ENCODE results near the gene POLL.
"Not testable (repeated sequence)": the region's sequence is repeated elsewhere in the genome, so short reads cannot be mapped to it uniquely, and the experiment has no call there.

POLL gene
- total RNA-seq, result 7.8 to 26.2 (median 14.8) reads per million in 17 experiments

GRCh38 chr10:101587725-101588653 is at the start of gene POLL, which contains the start of gene DPCD:
Gene POLL, minus strand, starts transcription at chr10:101588257. Its CDS starts 897 bp downstream, at chr10:101587360.
Gene DPCD, plus strand, starts transcription at chr10:101588321. Its CDS starts 16 bp downstream, at chr10:101588337.
- peak; percentile 95 to 98 (median 98) for DNase-seq

DNA sequence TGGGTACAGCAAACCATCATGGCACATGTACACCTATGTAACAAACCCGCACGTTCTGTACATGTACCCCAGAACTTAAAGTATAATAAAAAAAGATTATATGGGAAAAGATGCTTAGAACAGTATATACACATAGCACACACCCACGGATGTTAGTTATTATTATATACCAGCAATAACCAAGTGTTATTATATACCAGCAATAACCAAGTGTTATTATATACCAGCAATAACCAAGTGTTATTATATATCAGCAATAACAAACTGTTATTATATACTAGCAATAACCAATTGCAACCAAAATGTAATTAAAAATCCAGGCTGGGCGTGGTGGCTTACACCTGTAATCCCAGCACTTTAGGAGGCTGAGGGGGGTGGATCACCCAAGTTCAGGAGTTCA is 45.5 kb upstream of the POLL start:
- DNase-seq, result not testable (repeated sequence)

DNA sequence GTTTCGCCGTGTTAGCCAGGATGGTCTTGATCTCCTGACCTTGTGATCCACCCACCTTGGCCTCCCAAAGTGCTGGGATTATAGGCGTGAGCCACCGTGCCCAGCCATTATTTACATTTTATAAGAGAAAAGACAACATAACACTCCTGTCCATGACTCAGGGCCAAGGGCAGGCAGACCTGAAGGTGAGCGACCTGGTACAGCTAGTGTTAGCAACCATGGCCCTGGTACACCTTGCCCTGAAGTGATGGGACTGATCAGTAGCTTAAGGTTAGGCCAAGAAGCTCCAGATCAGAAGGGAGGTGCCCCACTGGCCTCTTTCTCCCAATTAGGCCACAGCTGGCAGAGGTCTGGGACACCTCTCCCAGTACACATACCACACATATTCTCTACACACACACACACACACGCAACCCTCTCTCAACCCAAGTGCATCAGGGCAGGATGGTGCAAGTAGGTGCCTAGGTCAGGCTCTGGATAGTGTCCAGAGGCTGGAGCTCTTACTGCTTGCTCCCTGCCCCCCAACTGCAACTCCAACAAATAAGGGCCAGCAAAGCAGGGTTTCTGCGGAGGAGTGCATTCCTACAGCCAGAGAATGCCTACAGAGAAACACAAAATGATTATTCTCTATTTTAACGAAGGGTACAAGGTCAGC is 43.9 kb upstream of the POLL start:
- no peak for DNase-seq

DNA sequence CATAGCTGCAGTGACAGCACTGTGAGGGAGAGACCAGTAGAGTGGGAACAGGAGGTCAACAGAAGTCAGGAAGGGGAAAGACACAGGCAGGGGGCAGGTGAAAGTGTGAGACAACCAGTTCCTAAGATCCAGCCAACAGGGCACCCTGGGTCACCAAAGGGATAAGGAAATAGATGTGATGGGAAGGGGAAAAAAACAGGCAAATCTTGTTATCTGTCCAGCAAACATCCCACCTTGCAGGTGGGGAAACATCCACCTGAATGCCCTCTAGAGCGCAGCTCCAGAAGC is 42.5 kb upstream of the POLL start:
- no peak for DNase-seq

GRCh38 chr10:101629837-101630632 is 42.0 kb upstream of the POLL start:
- no peak for DNase-seq

DNA sequence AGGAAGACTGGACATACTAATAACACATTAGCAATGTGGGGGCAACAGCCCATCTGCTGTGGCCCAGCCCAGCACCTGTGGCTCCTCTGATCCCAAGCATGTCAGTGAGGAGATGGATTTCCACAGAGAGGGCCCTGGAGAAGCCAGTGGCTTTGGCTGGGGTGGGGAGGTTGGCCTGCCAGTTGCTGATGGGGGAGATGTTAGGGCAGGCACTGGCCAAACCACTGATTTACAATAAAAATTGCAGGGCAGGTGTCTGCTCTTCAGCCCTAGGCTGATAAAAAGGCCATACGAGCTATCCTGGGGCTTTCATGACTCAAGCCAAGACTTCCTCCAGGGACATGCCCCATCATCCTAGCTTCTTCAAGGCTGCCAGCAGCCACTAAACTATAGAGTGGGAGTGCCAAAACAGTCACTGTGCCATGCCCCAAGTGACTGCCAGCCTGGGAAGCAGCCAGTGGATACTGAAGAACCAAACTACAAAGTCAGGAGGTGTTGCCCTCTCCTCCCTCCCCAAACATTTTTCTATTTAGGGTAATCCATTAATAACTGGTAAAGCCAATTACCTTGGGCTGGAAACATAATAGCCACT is 37.9 kb upstream of the POLL start:
- no peak for DNase-seq

DNA sequence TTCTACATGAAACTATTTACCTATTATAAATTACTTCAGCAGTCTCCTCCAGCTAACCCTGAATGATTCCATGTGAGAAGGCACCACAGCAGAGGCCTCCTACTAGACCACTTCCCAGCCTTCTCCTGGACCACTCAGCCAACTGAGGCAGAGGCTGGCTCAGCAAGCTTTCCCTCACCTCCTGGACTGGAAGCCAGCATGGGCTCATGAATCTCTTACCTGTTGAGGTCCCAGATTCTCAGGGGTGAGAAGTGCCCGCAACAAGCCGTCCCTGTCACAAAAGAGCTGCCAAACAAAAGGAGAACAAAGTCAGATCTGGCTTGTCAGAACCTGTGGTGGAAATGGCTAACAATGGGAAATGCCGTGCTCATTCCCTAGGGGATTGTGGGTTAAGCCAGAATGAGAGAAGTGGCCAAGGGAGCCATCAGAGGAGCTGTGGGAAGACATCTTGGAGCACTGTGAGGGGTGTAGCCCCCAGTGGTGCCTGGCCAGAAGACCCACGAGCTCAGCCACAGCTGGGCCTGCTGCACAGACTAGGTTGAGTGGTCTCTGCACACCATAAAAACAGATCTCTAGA is 36.6 kb upstream of the POLL start:
- DNase-seq, result no peak

GRCh38 chr10:101623528-101623927 is 35.5 kb upstream of the POLL start:
- no peak for DNase-seq

GRCh38 chr10:101619983-101620382 is 31.9 kb upstream of the POLL start:
- DNase-seq, result no peak

DNA sequence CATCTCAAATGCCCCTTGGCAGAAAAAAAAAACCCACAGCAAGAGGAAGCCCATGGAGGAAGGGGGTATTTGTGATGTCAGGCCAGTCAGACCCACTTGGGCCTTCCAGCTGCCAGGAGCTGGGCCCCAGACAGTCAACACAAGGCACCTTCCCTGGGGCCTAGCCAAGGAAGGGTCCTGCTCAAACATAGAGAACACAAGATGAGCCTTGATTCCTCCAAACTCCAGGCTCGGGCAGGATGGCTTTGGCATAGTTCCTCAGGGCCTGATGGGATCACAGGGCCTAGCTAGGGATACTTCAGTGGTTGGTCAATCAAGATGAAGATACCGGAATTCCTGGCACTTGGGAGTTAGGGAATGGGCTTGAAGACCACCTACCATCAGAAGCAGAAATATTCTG is 30.8 kb upstream of the POLL start:
- DNase-seq, result no peak

DNA sequence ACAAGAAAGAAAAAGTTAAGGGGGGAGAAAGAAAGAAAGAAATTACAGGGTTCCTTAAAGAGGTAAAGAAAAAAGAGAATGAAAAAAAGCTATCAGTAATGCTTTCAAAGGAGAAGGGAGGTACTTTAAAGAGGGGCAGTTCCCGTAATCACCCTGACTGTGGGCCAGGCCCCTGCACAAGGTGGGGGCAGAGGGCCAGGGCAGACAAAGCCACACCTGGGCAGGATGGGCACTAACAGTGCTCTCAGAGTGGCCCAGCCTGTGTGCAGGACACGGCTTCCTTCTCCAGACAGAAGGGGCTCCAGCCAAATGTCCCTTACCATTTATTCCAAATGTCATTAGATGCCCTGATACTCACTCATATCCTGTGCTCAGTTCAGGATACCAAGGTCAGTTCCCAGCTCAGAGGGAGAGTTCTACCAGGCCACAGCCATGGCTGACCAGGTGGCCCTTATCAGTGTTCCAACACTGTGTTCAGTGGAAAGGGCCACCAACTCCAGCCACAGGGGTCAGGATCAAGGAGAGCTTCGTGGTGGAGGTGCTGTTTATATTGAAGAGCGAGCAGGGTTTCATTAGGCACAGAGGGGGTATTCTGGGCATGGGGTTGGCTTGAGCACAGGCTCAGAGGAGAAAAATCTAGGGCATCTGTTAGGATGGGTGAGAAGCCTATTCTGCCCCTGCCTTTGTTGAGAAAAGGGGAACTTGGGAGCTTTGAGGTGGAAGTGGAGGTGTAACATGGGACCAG is 29.9 kb upstream of the POLL start:
- peak in 2 of 4 experiments; percentile 13 to 27 for DNase-seq

GRCh38 chr10:101617102-101617823 is 29.2 kb upstream of the POLL start:
- peak; percentile 25 to 53 (median 43) for DNase-seq

GRCh38 chr10:101616415-101617101 is 28.5 kb upstream of the POLL start:
- no peak for DNase-seq

- no peak for DNase-seq
Measured at GRCh38 chr10:101615525-101616116, 27.6 kb upstream of the POLL start.

GRCh38 chr10:101614663-101615524 is 26.8 kb upstream of the POLL start:
- DNase-seq, result no peak

- no peak for DNase-seq
Measured at GRCh38 chr10:101613646-101614045, 25.6 kb upstream of the POLL start.

DNA sequence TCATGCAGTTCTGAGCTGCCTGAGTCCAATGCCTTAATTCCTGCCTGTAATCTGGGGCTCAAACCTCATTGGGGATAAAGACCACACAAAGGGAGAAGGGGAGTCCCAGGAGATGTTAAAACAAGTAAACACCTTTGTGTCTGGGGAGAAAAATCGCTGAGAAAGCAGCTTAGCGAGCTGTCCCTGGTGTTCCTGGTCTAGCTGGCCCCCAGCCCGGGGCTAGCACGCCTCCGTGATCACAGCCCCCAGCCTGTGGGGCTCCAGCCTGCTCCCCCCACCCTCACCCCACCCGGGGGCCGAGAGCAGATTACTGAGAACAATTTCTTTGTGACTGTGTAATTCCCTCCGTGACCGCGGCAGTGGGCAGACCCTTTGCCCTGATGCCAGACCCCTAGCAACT is 24.8 kb upstream of the POLL start:
- no peak for DNase-seq

DNA sequence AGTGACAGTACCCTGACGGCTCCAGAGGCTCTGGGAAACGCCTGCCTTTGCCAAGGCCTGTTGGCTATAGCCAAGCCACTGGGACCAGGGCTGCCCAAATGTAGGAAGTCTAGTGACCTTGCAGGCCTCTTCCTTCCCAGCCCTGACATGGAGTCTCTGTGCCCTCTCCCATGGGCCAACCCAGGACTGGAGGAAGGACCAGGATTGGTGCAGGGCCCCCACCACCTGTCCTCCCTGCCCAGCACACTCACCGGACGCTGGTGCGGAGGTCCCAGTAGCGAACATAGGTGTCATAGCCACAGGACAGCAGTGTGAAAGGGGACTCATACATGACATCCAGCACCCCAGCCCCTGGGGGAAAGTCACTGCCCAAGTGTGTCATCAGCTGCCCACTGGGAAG is 24.0 kb upstream of the POLL start:
- no peak for DNase-seq
